Kidney (tissue), 14 donors: ENCODE measurements around the gene JADE1. TPM values are rescaled to one million over a fixed set of nuclear protein-coding genes. Genes with fewer than 3 reads are reported as not detected.

Experiments
- DNase-seq, 5 donors: peaks; one replicate each; pipeline ENCODE4 v3.0.0-alpha.2; 2013 to 2020
- FAIRE-seq: peaks from 2 replicates; lab custom pipeline; 2012; peaks lifted over from hg19 to GRCh38; lab: Jason Lieb, UNC
- H3K27ac ChIP-seq, 2 donors: one replicate each; pipeline ENCODE4 v1.7.0; 2013; ENCODE audit warnings: low read depth in 2 of 2, low read length in 2 of 2, inconsistent platforms in 1 of 2
- H3K27me3 ChIP-seq: one replicate; pipeline ENCODE4 v1.7.1; 2013; ENCODE audit warnings: low read length, inconsistent platforms; ENCODE audit not compliant: control insufficient read depth, insufficient read depth
- H3K36me3 ChIP-seq, 3 donors: one replicate each; pipeline versions ENCODE4 v1.7.0 to v1.7.1; 2013; ENCODE audit warnings: low read length in 3 of 3, control low read depth in 1 of 3, inconsistent platforms in 1 of 3; ENCODE audit not compliant: insufficient read depth in 3 of 3, control insufficient read depth in 2 of 3
- H3K4me1 ChIP-seq, 3 donors: one replicate each; pipeline versions ENCODE4 v1.7.0 to v1.7.1; 2013; ENCODE audit warnings: low read length in 3 of 3, inconsistent platforms in 1 of 3, low read depth in 1 of 3; ENCODE audit not compliant: control insufficient read depth in 2 of 3, insufficient read depth in 2 of 3
- H3K4me3 ChIP-seq, 3 donors: one replicate each; pipeline versions ENCODE4 v1.7.0 to v1.8.1; 2013; ENCODE audit warnings: low read length in 3 of 3, control low read depth in 1 of 3, inconsistent platforms in 1 of 3
- H3K9ac ChIP-seq, 3 donors: one replicate each; pipeline versions ENCODE4 v1.7.0 to v1.7.1; 2013; ENCODE audit warnings: low read length in 3 of 3, control low read depth in 1 of 3, inconsistent platforms in 1 of 3
- H3K9me3 ChIP-seq, 3 donors: one replicate each; pipeline versions ENCODE4 v1.7.0 to v1.7.1; 2013; ENCODE audit warnings: low read length in 3 of 3, control low read depth in 1 of 3, inconsistent platforms in 1 of 3; ENCODE audit not compliant: control insufficient read depth in 2 of 3, insufficient read depth in 1 of 3
- intact Hi-C: fragments of 100-400 bp; cut with DNase I; formaldehyde crosslinking; loops from one replicate; pipeline ENCODE4 v1.11.1; 2022
- polyA plus RNA-seq: library from polyadenylated mRNA; stranded (reverse); fragments of 350-450 nt; fragmentation: Illumina TruSeq; extraction: RNeasy Lipid Tissue Mini Kit (QIAGEN cat#74804); gene quantifications from one replicate; pipeline ENCODE4 v1.2.3, GENCODE V29; 2014; ENCODE audit warnings: low read depth, low replicate concordance; ENCODE audit not compliant: insufficient read depth
- total RNA-seq: library from RNA; stranded (reverse); fragmentation: NEBNext Ultra II Directional; extraction: Animal tissue kit (Norgen Biotek cat#: 25700); gene quantifications from one replicate; pipeline ENCODE4 v1.2.1, GENCODE V29; 2021
- TF ChIP-seq, protein P1 (sequence below): IDR thresholded peaks from 3 replicates; pipeline ENCODE4 v1.5.1; 2012; ENCODE audit warnings: mild to moderate bottlenecking, moderate library complexity, borderline replicate concordance; ENCODE audit not compliant: insufficient read depth; ENCODE audit errors: extremely low read depth
- donor health status: control.
- donor health status: control.
- donor health status: control.
- donor health status: control.
- donor health status: control.
- donor health status: DM: yes; HTN: yes; CAD: no.
- donor health status: Normal renal cell carcinoma (clear cell type).

JADE1 gene
- total and polyA plus RNA-seq, 2 donors from 2014 or later = 23.0 to 119 TPM

- H3K27ac ChIP-seq = no peak overlapping the region
- no peak overlapping the region for H3K9ac ChIP-seq
- FAIRE-seq = no peak
- H3K27me3 ChIP-seq = no peaks in the 10 kb centered on the region
- H3K4me3 ChIP-seq = no peak overlapping the region
- TF ChIP-seq, protein P1, sequence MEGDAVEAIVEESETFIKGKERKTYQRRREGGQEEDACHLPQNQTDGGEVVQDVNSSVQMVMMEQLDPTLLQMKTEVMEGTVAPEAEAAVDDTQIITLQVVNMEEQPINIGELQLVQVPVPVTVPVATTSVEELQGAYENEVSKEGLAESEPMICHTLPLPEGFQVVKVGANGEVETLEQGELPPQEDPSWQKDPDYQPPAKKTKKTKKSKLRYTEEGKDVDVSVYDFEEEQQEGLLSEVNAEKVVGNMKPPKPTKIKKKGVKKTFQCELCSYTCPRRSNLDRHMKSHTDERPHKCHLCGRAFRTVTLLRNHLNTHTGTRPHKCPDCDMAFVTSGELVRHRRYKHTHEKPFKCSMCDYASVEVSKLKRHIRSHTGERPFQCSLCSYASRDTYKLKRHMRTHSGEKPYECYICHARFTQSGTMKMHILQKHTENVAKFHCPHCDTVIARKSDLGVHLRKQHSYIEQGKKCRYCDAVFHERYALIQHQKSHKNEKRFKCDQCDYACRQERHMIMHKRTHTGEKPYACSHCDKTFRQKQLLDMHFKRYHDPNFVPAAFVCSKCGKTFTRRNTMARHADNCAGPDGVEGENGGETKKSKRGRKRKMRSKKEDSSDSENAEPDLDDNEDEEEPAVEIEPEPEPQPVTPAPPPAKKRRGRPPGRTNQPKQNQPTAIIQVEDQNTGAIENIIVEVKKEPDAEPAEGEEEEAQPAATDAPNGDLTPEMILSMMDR = no peak
- no peaks in the 10 kb centered on the region for H3K4me1 ChIP-seq
- H3K9me3 ChIP-seq = no peaks in the 10 kb centered on the region
- intact Hi-C loops = no loop called here
- H3K36me3 ChIP-seq = no peaks in the 10 kb centered on the region
- no peak for DNase-seq
These were observed 112.5 kb downstream of the JADE1 start for GRCh38 chr4:128921954-128922353.
